Neural crest cell (in vitro differentiated cells): ENCODE measurements around the gene CAD. TPM values are rescaled to one million over a fixed set of nuclear protein-coding genes. Genes with fewer than 3 reads are reported as not detected.
A peak's percentile ranks its signal among the peaks of the same experiment; 100 is the strongest.

Experiments used
- DNase-seq: peaks from one replicate; pipeline ENCODE4 v3.0.0; 2021; ENCODE audit warnings: low read depth, mixed read lengths, low spot score
- H3K27ac Mint-ChIP-seq: one replicate; pipeline ENCODE4 v1.8.0; 2021; ENCODE audit warnings: mild to moderate bottlenecking, mixed read lengths; ENCODE audit not compliant: unreplicated experiment
- H3K27me3 Mint-ChIP-seq: 2 replicates; pipeline ENCODE4 v1.8.0; 2021; ENCODE audit warnings: low read depth, mild to moderate bottlenecking, mixed read lengths
- H3K36me3 Mint-ChIP-seq: 2 replicates; pipeline ENCODE4 v1.8.0; 2021; ENCODE audit warnings: low read depth, mild to moderate bottlenecking, mixed read lengths
- H3K4me1 Mint-ChIP-seq: 2 replicates; pipeline ENCODE4 v1.8.0; 2021; ENCODE audit warnings: mixed read lengths
- H3K4me3 Mint-ChIP-seq: one replicate; pipeline ENCODE4 v1.8.0; 2021; ENCODE audit warnings: mild to moderate bottlenecking, mixed read lengths
- H3K9me3 Mint-ChIP-seq: 2 replicates; pipeline ENCODE4 v1.8.0; 2021; ENCODE audit warnings: mixed read lengths
- CTCF ChIP-seq: fragments of 200-600 bp; sonication (generic); conservative IDR thresholded peaks from 2 replicates; pipeline ENCODE4 v1.5.0; 2021; ENCODE audit warnings: antibody characterized with exemption, mild to moderate bottlenecking
- total RNA-seq: library from RNA; stranded (reverse); gene quantifications from 2 replicates; pipeline ENCODE4 v1.2.1, GENCODE V29; 2021

The CAD gene
- total RNA-seq, 1 donor from 2014 or later: 117 TPM

GRCh38 chr2:27218614-27219013 lies 1.4 kb downstream of the CAD start:
- no peaks in the 10 kb centered on the region for H3K9me3 Mint-ChIP-seq
- TF ChIP-seq CTCF: no peak
- H3K4me1 Mint-ChIP-seq: peaks cover 27% of the 10 kb centered on the region
- peak overlapping the region; percentile 95 for H3K4me3 Mint-ChIP-seq
- H3K36me3 Mint-ChIP-seq: peaks cover 31% of the 10 kb centered on the region
- no peak for DNase-seq
- no peak overlapping the region for H3K27ac Mint-ChIP-seq
- no peaks in the 10 kb centered on the region for H3K27me3 Mint-ChIP-seq

- Mint-ChIP-seq H3K27me3 (no peaks in the 10 kb centered on the region), H3K9me3 (no peaks in the 10 kb centered on the region), H3K4me3 (peak overlapping the region; percentile 95), H3K27ac (no peak overlapping the region), H3K36me3 (peaks cover 31% of the 10 kb centered on the region), H3K4me1 (peaks cover 25% of the 10 kb centered on the region)
- DNase-seq: no peak
- TF ChIP-seq CTCF: no peak
Measured at GRCh38 chr2:27219091-27219490, 1.9 kb downstream of the CAD start.

GRCh38 chr2:27220091-27220490 lies 2.9 kb downstream of the CAD start:
- Mint-ChIP-seq H3K36me3 (peaks cover 34% of the 10 kb centered on the region), H3K9me3 (no peaks in the 10 kb centered on the region), H3K4me1 (peaks cover 25% of the 10 kb centered on the region), H3K4me3 (peak overlapping the region; percentile 28), H3K27ac (no peak overlapping the region), H3K27me3 (no peaks in the 10 kb centered on the region)
- TF ChIP-seq CTCF: no peak
- DNase-seq: no peak

GRCh38 chr2:27221166-27221565 lies 4.0 kb downstream of the CAD start:
- DNase-seq: no peak
- Mint-ChIP-seq H3K27ac (no peak overlapping the region), H3K4me3 (peak overlapping the region; percentile 59), H3K36me3 (peaks cover 33% of the 10 kb centered on the region), H3K27me3 (no peaks in the 10 kb centered on the region), H3K4me1 (peaks cover 25% of the 10 kb centered on the region), H3K9me3 (no peaks in the 10 kb centered on the region)
- TF ChIP-seq CTCF: no peak

- Mint-ChIP-seq H3K27ac (no peak overlapping the region), H3K4me1 (peaks cover 16% of the 10 kb centered on the region), H3K27me3 (no peaks in the 10 kb centered on the region), H3K9me3 (no peaks in the 10 kb centered on the region), H3K36me3 (peaks cover 27% of the 10 kb centered on the region), H3K4me3 (no peak overlapping the region)
- no peak for DNase-seq
- no peak for TF ChIP-seq CTCF
Measured at GRCh38 chr2:27222407-27222806, 5.2 kb downstream of the CAD start.

- Mint-ChIP-seq H3K4me1 (peaks cover 6% of the 10 kb centered on the region), H3K9me3 (no peaks in the 10 kb centered on the region), H3K27me3 (no peaks in the 10 kb centered on the region), H3K4me3 (no peak overlapping the region), H3K27ac (no peak overlapping the region), H3K36me3 (peaks cover 22% of the 10 kb centered on the region)
- no peak for TF ChIP-seq CTCF
- DNase-seq: no peak
Measured at GRCh38 chr2:27223416-27223815, 6.2 kb downstream of the CAD start.
